Activated CD8-positive, alpha-beta memory T cell treated with anti-CD3 and anti-CD28 coated beads for 4 hours (primary cell): ENCODE results near the gene COL4A2.
"Not testable (repeated sequence)": the region's sequence is repeated elsewhere in the genome, so short reads cannot be mapped to it uniquely, and the experiment has no call there.

Experiments
- DNase-seq, 2 donors: peaks; one replicate each; pipeline ENCODE4 v3.0.0-alpha.2; 2020; ENCODE audit warnings: low read depth in 2 of 2

COL4A2 gene

DNA sequence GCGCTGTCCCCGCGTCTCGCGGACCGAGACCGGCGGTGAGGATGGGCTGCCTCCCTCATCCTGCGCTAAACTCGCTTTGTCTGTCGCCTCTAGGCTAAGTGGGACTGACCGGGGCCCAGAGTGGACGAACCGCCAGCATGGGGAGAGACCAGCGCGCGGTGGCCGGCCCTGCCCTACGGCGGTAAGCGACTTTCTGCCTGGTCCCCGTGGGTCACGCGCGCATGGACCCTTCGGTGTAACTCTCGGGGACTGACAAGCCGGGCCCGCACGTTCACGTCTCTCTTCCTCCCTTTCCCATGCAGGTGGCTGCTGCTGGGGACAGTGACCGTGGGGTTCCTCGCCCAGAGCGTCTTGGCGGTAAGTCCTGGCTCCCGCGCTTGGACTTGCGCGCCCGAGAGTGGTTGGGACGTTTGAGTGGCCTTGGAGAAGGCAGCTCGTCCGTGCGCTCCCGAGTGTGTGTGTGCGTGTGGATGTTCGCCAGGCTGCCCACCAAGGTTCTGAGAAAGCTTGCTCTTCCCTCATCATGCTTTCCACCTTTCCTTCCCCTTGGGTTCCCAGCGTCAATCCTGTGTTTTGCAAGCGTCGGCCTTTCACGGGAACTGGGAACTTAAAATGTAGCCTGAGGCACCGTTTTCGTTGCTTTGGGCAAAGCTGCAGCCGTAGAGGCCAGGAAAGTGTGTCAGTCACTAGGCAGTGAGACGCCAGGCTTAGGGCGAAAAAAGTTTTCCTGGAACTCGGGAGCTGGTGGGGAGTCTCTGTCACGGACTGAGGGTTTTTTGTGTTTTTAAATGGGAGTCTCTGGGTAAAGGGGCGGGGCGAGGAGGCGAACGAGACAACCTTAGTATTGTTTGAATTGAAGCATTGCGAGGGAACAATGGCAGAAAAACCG lies 927 bp downstream of the COL4A2 start:
- DNase-seq, result no peak

DNA sequence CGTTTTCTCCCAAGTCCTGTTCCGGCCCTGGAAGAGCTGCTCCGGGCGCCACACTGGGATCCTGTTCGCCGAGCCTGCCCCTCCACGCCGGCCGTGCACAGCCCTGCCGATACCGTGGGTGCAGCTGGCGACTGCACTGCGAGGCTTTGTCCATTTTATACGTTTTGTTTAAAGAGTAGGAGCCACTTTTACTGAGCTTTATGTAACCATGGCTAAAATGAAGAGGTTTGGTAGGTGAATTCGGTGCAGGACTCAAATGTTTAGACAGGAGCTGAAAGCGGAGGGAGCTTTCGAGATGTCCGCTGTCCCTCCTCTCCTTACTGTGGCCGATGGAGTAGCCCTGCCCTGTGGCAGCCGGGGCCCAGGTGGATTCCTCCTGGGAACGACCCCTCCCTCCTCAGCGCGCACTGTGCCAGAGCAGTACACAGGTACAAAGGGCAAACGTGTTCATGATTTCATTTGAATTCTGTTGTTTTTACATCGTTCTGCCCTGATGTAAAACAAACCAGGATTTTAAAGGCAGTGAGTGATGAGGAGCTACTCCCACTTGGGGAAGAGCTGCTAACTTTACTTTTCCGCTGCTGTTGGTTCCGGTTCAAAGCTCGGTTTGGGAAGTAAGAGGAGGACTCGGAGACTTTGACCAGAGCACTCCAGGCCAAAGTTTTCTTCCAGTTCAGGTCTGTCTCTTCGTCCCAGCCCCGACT lies 1.7 kb downstream of the COL4A2 start:
- no peak for DNase-seq

DNA sequence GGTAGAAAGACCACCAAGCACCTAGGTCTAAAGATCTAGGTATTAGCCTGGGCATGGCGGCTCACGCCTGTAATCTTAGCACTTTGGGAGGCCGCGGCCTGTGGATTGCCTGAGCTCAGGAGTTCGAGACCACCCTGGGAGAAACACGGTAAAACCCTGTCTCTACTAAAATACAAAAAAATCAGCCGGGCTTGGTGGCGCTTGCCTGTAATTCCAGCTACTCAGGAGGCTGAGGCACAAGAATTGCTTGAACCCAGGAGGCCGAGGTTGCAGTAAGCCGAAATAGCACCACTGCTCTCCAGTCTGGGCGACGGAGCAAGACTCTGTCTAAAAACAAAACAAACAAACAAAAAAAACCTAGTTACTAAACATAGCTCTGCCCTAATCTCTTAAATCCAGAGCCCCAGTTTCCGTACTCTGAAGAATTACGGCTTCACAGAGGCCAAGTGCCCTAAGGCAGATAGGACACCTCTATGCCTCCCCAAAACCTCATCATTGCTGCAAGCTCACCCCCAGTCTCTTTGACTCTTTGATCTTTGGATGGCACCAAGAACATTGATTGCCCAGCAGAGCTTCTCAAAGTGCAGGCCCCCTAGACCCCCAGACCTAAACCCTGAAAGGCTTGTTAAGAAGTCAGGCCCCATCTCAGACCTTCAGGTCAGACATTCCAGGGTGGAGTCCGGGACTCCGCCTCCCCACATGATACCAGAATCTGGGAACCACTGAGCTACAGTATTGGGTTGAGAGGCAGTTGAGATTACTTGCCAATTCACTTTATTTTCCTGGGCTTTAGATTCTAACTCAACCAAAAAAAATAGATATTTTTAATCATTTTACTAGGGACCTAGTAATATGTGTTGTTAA lies 2.8 kb downstream of the COL4A2 start:
- no peak for DNase-seq

DNA sequence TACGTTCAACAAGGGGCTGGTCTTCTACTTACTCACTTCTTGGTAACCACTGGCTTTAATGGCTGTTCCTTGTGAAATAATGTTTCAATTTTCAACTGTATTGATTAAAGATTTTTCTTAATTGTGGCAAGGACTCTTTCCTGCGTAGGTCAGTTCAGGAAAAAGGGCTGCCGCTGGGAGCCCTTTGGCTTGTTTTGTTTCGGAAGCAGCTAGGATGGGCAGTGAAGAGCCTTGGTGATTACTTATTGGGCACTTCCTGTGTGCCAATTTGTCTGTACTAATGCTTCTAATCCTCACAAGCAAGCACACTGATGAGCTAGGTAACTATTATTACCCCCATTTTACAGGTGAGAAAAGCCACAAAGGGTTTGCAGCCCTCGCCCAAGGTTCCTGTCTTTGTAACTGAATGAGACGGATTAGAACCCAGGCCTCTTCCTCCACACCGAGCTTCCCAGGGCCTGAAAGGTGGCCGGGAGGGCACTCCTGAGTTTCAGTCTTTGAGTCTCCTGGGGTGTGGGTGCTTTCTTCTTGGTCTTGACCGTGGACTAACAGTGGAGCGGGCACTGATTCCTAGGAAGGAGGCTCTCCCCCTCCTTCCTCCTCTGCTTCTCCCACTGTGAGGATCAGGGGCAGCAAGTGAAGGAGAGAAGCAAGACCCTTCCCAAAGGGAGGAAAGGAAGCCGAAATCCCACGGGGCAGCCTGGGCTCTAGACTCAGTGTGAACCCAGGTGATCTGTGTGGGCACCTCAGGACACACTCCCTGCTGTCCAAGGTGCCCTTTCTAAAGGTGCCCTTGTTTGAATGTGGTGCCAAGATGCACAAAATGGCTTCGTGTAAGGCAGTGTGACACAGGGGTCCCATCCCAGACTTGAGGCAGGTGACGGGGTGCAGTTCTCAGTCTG lies 3.7 kb downstream of the COL4A2 start:
- no peak for DNase-seq

DNA sequence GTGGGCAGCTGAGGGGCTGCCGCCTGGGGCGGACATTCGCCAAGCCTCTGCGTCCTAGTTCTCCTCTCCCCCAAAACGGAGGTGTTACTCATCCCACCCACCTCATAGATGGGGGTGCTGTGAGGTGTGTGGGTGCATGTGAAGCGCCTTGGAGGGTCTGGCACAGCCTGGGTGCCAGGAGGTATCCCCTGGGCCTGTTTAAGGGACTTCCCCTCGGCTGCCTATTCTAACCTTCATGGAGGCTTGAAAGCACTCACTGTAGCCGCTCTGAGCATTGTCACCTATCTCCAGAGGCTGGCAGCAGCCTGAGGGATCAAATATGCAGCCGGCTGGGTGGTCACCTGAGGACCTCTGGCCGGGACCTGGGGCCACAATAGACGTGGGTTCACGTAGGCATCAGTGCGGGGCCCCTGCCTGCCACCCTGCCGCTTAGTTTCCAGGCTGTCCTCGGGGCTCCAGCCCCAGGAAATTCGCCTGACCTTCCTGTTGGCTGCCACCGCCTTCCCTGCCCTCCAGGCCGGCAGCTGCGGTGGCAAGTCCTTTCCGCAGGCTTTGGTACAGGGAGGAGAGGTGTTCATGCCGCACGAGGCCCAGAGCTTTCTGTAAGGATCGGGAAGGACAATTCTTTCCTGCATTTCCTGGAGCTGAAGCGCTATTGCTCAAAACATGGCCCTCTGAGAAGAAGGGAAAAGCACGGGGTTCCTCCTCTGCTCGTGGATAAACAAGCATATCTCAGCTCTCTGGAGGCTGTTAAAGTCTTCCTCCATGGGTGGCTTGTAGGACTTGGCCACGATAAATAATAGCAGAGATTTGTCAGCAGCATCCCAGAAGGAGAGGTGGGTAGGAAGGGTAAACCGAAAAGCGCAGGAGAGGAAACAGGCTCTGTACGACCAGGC lies 4.6 kb downstream of the COL4A2 start:
- no peak for DNase-seq

DNA sequence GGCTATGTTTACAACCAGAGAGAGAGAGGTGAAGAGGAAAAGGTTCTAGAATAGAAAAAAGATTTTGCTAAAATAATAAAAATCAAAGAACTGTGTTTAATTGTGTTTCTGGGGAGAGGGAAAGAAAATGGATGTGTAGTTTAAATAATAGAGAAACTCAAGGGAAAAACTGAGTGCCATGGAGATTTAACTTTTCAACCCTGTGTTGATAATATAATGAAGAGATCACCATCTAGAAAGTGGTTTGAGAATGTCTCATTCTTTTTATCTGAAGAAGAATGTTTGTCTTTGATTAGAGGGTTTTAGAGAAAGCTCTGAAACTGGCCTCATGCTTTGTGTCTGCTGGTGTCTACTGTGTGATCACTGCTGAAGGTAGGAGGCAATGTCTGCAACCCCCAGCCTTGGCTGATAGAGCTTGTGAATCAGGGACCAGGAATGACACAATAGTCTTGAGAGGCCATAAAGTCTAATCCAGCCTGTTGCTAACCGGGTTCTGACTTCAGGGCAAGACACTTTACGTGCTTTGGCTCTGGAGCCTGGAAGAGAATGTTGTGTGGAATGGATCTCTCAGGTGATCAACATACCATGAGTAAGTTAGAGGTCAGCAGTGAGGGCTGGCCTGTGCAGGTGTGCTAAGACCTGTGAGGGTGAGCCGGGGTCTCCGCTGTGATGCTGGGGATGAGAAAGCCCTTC lies 5.4 kb downstream of the COL4A2 start:
- no peak for DNase-seq

DNA sequence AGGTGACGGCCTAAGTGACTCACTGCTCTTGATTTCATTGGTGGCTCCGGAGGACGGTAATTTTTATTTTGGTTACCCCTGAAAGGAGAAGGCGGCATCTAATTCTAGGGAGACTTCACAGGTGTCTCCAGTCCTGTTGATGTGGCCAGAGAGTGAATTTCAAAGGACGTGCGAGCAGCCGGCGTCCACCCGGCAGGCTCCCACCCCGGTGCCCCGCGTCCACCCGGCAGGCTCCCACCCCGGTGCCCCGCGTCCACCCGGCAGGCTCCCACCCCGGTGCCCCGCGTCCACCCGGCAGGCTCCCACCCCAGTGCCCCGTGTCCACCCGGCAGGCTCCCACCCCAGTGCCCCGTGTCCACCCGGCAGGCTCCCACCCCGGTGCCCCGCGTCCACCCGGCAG lies 6.2 kb downstream of the COL4A2 start:
- DNase-seq, result not testable (repeated sequence)

DNA sequence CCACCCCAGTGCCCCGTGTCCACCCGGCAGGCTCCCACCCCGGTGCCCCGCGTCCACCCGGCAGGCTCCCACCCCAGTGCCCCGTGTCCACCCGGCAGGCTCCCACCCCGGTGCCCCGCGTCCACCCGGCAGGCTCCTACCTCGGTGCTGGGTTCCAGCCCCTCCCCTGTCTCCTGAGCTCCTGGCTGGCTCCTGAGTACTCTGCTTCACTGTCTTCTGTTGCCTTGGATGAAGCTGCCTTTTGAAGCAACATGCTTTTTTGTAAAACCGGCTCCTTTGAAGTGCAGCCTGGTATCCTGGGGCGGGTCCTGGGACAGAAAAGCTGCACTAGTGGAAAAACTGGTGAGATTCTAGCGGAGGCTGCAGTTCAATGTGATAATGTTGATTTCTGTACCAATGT lies 6.6 kb downstream of the COL4A2 start:
- DNase-seq, result not testable (repeated sequence)

DNA sequence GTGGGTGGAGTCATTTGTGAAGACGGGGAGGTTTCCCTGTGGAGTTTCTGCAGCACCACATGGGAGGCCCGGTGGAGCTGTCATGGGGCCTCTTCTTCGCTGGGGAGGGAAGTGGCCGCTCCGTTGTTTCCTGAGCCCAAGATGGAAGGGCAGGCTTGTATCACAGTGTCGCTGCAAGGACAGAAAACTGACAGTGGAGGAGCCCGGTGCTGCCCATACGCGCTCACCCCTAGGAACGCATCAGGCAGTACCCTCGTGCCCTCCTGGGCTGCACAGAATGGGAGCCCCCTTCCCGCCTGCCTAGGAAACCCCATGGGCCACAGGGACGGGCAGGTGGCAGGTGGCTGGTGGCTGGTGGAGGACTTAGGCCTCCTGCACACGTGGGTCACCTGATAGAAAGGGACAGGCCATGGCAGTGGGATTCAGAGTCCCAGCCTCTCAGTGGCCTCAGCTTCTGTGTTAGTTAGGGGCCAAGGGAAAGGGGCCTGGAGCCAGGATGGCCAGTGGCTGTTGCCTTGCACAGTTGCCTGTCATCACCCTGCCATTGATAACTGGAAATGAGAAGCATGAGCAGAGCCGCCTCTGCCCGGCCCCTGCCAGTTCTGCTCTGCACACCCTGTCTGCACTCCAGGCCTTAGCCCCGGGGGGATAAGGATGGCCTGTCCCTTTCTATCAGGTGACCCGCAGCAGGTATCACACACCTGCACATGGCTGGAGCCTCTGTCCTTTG lies 7.6 kb downstream of the COL4A2 start:
- DNase-seq, result no peak

DNA sequence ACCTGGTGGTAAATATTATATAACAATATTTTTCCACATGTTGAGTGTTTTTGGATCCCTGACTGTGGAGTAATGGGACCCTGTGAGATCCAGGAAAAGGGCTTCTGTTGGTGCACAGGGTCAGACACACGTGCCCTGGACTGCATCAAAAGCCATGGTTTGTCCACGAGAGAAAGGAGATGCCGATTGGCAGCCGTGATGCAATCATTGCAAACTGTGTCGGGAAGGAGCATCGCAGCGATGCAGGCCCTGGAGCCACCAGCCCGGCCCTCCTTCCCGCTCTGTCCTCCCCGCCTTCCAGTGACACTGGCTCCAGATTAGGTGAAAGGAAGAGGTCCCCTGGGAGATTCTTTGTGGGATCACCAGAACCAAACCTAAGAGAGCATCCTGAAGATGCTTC lies 9.1 kb downstream of the COL4A2 start:
- no peak for DNase-seq

DNA sequence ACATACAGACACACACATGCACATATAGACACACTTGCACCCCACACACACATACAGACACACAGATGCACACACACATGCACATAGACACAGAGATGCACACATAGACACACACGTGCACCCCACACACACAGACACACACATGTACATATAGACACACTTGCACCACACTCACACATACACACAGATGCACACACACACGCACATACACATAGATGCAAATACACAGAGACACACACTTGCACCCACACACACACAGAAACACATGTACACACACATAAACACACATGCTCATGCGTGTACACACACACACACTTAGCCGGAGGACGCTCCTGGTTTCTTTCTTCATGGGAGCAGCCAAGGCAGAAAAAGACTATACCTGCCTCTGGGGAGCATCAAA lies 10.0 kb downstream of the COL4A2 start:
- DNase-seq, result no peak

DNA sequence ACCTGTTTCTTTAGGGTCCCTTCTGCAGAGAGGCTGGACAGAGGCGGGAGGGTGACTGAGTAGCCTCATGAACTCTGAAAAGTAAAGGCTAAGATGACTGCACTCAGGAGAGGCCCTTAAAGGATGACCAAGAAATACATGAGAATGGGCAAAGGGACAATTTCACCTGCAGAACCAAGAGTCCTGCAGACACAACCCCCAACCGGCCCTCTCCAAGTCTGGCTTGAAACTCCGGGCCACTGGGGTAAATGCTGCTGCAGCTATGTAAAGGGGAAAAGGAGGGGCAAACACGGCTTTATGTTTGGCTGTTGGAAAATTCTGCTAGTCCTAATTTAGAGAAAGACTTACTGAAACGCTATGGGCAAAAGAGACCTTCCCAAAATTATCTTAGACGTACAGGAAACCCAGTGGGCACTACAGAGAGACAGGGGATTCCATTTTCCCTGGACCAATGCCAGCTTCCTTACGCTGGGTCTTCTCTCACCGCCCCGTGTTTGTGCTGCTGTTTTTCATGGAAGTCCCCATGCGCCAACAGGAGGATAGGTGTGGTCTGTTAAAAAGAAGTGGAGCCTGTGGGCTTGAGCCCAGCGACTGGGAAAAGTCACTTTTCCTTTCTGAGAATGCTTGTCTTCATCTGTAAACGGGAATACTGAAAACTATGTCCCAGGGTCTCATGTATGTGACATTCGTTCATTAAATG lies 10.6 kb downstream of the COL4A2 start:
- DNase-seq, result no peak

DNA sequence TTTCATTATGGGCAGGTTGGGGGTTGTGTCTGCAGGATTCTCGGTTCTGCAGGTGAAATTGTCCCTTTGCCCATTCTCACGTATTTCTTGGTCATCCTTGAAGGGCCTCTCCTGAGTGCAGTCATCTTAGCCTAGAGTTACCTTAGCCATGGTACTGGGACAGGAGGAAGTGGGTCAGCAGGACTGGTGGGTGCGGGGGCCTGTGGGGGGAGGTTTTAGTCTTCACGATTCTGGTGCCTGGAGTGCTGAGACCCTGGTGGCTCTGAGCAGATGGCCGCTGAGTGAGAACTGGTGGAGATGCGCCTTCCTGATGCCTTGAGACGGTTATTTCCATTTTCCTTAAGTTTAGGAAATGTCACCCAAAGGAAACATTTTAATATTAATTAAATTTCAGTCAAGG lies 11.8 kb downstream of the COL4A2 start:
- DNase-seq, result no peak

DNA sequence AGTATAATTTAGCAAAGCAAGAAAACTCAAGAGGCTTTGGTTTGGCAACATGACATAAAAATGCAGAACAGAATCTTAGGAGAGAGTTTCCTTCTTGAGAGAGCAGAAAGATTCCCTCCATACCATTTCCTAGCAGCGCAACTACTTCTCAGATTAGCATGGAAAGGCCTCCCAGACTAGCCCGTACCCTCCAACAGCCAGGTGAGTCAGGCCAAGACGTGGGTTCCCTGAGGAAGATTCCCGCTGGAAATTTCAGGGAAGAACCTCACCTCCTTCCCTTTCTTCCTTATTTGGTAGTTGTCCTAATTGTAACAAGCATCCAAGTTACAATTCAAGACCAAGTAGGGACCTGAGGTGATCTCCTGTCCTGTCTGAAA lies 12.3 kb downstream of the COL4A2 start:
- no peak for DNase-seq

DNA sequence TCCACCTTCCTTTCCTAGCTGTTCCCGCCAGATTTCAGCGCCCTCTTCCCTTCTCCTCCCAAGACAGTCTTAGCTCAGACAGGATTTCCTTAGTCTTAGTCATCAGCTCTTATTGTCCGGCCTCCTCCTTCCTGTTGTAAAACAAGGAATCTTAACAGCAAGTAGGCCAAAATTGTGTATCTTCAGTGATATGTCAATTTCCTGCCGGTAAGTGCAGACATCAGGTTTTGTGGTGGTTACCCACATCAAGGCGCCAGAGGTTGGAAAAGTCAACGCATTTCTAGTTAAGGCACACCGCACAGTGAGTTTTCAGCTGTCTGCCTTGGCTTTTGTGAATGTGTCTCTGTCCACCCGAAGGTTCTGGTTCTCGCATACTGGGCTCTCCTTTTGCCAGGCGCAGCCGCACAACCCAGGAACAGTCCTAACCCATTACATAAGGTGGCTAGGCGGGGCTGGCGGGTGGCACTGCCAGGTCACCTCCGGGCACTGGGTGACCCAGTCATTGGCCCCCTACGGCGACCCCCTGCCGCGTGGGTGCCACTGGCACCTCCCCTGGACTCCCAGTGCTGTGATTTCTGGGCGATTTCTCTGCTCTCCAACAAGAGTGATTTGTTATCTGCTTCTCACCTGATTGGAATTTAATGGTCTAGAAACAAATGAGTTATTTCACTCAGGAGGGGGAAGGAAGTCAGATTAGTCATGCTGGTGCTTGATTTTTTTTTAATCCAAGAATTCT lies 12.9 kb downstream of the COL4A2 start:
- no peak for DNase-seq

DNA sequence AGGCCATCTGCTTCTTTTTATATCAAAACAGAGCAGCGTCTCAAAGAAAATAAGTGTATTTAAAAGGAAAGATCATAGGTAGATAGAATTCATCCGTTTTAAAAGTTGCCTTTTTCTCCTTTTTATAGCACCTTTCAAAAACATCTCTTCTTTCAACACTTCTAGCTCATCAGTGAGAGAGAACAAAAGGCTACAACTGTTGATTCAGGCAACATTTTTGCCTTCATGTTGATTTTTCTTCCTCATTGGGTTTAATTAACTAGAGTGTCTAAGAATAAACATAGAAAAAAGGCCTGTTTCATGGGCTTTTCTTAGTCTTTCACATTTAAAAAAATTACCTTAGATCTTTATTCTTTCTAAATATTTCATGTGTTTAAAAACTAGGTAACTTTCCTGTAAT lies 13.6 kb downstream of the COL4A2 start:
- no peak for DNase-seq

DNA sequence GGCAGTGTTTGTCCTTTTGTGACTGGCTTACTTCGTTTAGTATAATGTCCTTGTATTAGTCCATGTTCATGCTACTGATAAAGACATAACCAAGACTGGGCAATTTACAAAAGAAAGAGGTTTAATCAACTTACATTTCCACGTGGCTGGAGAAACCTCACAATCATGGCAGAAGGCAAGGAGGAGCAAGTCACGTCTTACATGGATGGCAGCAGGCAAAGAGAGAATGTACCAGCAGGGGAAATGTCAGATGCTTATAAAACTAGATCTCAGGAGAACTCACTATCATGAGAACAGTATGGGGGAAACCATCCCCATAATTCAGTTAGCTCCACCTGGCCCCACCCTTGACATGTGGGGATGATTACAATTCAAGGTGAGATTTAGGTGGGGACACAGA lies 14.5 kb downstream of the COL4A2 start:
- not testable (repeated sequence) for DNase-seq
